ENCODE results near the gene IL37.
"Not testable (repeated sequence)": the region's sequence is repeated elsewhere in the genome, so short reads cannot be mapped to it uniquely, and the experiment has no call there.

IL37 gene

DNA sequence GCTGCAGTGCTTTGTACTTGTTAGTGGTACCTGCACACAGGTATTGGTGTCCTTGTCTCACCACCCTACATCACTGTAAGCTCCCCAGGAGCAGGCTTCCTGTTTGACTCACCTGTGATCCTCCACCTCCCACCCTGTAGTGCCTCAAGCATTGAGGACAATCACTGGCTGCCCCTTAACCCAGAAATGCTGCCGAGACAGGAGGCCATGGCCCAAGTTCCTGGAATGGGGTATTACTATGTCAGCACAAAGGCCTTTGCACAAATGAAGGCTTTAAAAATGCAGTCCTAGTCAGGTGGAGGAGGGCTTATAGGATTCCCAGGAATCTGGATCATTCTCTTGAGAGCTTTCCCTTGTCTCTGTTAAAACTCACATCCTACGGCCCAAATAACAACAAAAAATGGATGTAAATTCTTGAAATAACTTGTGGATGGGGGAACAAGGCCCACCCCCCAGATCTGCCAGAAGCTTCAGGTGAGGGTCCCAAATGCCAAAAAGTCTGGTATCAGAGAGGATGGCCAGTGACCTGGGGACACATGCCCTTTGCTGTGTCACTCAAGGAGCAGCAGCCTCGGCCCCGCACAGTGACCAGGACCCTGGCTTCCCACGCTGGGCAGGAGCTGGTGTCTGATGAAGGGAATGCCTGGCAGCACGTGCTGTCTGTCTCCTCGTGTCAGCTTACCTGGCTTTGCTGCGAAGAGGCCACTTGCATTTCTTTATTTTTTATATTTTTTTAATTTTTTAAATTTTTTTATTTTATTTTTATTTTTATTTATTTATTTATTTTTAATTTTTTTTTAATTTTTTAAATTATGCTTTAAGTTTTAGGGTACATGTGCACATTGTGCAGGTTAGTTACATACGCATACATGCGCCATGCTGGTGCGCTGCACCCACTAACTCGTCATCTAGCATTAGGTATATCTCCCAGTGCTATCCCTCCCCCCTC lies 3.7 kb upstream of the IL37 start:
- TF ChIP-seq CTCF (IDR thresholded peaks at IDR 0.05; ENCODE audit: extremely low read depth, missing control alignments): no peak
- DNase-seq (ENCODE audit: low spot score): no peak

GRCh38 chr2:112908559-112908958 lies 2.4 kb upstream of the IL37 start:
- not testable (repeated sequence) for DNase-seq (ENCODE audit: low spot score)

DNA sequence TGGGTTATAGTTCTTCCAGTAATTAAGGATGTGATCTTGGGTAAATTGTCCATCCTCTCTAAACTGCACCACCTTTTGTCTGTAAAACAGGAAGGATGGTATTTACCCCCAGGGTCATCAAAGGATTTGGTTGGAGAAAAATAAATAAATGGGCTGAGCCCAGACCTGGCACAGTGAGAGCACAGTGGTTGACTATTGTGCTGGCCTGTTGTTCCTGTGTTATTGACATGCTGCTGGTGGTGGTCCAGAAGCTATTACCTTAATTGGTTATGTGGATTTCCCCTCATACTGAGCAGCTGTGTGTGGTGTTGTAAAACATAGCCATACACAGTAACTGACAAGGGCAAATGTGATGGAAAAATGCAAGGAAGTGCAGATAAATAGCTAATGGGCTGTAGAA lies 746 bp upstream of the IL37 start:
- no peak for DNase-seq (ENCODE audit: low spot score)
- no peak for TF ChIP-seq CTCF (IDR thresholded peaks at IDR 0.05; ENCODE audit: extremely low read depth, missing control alignments)

- TF ChIP-seq CTCF (IDR thresholded peaks at IDR 0.05; ENCODE audit: extremely low read depth, missing control alignments): no peak
- no peak for DNase-seq (ENCODE audit: low spot score)
Observed at GRCh38 chr2:112912403-112912802, 1.4 kb downstream of the IL37 start.

- no peak for TF ChIP-seq CTCF (IDR thresholded peaks at IDR 0.05; ENCODE audit: extremely low read depth, missing control alignments)
- no peak for DNase-seq (ENCODE audit: low spot score)
Observed at GRCh38 chr2:112915300-112916144, 4.6 kb downstream of the IL37 start.

DNA sequence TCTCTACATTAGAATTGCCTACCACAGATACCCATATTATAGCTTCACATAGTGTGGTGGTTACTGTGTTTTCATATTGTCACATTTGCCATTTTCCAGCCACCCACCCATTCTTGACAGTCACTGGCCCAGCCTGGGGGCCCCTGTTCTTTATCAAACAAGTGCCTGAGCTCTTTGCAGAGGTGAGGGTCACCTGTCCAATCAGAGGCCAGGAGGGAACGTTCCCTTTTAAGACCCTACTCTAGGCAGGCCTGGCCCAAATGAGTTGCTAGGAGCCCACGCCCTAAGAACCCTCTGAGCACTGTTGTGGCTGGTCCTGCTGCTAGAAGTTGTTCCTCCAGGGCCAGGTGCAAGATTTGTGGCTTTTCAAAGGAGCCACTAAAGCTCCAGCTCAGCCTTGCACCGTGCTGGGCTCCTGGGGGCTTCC lies 5.2 kb downstream of the IL37 start:
- no peak for TF ChIP-seq CTCF (IDR thresholded peaks at IDR 0.05; ENCODE audit: extremely low read depth, missing control alignments)
- no peak for DNase-seq (ENCODE audit: low spot score)

DNA sequence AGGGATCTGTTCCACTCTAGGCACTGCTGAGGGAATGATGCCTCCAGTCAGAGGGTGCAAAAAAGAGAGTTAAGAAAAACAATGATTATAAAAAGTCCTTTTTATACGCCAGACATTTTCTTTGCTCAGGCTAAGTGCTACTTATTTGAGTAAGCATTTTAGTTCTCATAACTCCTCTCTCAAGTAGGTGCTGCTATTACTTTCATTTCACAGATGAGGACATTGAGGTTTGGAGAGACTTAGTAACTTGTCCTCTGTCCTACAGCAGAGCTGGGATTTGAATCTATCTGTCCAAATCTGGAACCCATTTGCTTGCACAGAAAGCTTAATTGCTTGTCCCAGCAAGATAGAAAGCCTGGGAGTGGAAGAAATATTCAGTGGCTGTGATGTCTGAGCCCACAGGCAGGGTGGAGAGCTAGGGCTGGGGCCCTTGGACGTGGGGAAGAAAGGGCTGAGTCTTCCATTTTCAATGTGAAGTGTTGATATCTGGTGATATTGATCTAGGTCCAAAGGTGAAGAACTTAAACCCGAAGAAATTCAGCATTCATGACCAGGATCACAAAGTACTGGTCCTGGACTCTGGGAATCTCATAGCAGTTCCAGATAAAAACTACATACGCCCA lies 5.8 kb downstream of the IL37 start:
- TF ChIP-seq CTCF (IDR thresholded peaks at IDR 0.05; ENCODE audit: extremely low read depth, missing control alignments): no peak
- peak; percentile 16 for DNase-seq (ENCODE audit: low spot score)

Data from GM20000 (cell line).